LNCaP clone FGC (cell line): Measurements from ENCODE around the gene SURF6.

Source experiments
- DNase-seq: peaks from one replicate; pipeline ENCODE4 v3.0.0-alpha.2; 2011; ENCODE audit warnings: low read depth
- H3K4me3 ChIP-seq: 2 replicates; pipeline ENCODE4 v1.5.1; 2011; ENCODE audit warnings: mild to moderate bottlenecking, low read depth, low read length, control low read depth
- CTCF ChIP-seq: IDR thresholded peaks from 2 replicates; pipeline ENCODE4 v1.5.1; 2012; ENCODE audit warnings: mild to moderate bottlenecking; ENCODE audit not compliant: control insufficient read depth, insufficient read depth; ENCODE audit errors: extremely low read depth

The SURF6 gene

GRCh38 chr9:133347515-133347984 lies 11.6 kb upstream of the SURF6 start:
- TF ChIP-seq CTCF, result no peak
- DNase-seq, result no peak
- peak overlapping the region; percentile 97 for H3K4me3 ChIP-seq

- H3K4me3 ChIP-seq, result peak overlapping the region; percentile 97
- DNase-seq, result no peak
- TF ChIP-seq CTCF, result no peak
These were observed 10.2 kb upstream of the SURF6 start for GRCh38 chr9:133346021-133346785.

- TF ChIP-seq CTCF, result no peak
- DNase-seq, result no peak
- H3K4me3 ChIP-seq, result no peak overlapping the region
These were observed 9.6 kb upstream of the SURF6 start for GRCh38 chr9:133345596-133345995.

- H3K4me3 ChIP-seq, result no peak overlapping the region
- no peak for TF ChIP-seq CTCF
- no peak for DNase-seq
These were observed 9.0 kb upstream of the SURF6 start for GRCh38 chr9:133344979-133345378.

DNA sequence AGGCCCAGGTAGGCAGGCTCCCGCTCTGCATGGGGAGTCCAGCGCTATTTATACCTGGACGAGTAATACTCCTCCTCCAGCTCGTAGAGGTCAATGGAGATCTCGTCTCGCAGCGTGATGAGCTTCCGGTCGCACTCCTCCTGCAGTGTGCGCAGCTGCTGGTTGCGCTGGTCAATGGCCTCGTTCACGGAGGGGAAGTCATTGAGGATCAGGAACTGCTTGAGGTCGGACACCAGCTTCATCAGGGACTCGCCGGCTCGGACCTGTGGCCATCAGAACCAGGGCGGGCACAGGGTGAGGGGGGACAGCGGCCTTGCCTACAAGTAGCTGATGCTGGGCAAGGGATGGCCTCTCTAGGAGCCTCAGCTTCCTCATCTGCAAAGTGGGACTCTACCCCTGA lies 8.1 kb upstream of the SURF6 start:
- no peak for DNase-seq
- no peak overlapping the region for H3K4me3 ChIP-seq
- no peak for TF ChIP-seq CTCF

- no peak for DNase-seq
- no peak overlapping the region for H3K4me3 ChIP-seq
- 0 out of 2 replicates have a peak, but pooled peaks have one; percentile 16 for TF ChIP-seq CTCF
These were observed 6.6 kb upstream of the SURF6 start for GRCh38 chr9:133342570-133342969.

DNA sequence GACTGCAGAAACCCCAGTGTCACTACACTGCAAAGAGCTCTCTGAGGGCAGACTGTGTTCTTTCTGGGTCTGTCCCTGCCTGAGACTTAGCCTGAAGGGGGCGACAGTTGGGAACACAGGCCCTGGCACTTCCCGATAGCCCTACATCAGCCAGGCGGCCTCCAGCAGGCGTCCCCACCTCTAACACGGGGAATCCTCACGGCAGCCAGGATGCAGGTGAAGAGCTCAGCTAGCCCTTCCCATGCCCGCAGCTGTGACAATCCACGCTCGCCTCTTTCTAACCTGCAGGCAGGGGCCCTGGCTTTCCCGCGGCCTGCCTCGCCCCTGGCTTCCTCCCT lies 6.0 kb upstream of the SURF6 start:
- DNase-seq, result no peak
- no peak for TF ChIP-seq CTCF
- no peak overlapping the region for H3K4me3 ChIP-seq
